Fibroblast of lung (primary cell): ENCODE data around the gene RAB10.

Experiments
- EZH2 ChIP-seq: IDR thresholded peaks from 2 replicates; pipeline ENCODE4 v1.5.1; 2012; ENCODE audit warnings: low read length, control low read depth, mild to moderate bottlenecking; ENCODE audit errors: missing control alignments
- TF ChIP-seq, protein P1 (sequence below), 2 donors: IDR thresholded peaks in 1 of 2; conservative IDR thresholded peaks in 1 of 2; 1 replicate in 1 of 2; 2 replicates in 1 of 2; pipeline ENCODE4 v1.5.1; 2011 to 2012; ENCODE audit warnings: low read length in 2 of 2, control low read depth in 1 of 2, inconsistent platforms in 1 of 2, low read depth in 1 of 2, mild to moderate bottlenecking in 1 of 2

DNA sequence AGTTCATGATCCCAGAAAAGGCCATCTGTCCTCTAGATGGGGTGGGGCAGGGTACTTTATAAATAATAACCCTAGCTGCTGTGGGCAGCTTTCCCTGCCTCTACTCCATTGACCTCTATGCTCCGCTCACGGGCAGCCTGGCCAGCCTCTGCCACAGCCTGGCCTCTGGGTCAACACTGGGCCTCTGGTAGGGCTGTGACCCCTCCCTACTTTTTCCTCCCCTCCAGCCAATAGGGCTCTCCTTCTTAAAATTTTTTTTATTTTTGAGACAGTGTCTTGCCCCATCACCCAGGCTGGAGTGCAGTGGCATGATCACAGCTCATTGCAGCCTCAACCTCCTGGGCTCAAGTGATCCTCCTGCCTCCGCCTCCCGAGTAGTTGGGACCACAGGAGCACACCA, 134.9 kb downstream of the RAB10 start:
- TF ChIP-seq, protein P1, sequence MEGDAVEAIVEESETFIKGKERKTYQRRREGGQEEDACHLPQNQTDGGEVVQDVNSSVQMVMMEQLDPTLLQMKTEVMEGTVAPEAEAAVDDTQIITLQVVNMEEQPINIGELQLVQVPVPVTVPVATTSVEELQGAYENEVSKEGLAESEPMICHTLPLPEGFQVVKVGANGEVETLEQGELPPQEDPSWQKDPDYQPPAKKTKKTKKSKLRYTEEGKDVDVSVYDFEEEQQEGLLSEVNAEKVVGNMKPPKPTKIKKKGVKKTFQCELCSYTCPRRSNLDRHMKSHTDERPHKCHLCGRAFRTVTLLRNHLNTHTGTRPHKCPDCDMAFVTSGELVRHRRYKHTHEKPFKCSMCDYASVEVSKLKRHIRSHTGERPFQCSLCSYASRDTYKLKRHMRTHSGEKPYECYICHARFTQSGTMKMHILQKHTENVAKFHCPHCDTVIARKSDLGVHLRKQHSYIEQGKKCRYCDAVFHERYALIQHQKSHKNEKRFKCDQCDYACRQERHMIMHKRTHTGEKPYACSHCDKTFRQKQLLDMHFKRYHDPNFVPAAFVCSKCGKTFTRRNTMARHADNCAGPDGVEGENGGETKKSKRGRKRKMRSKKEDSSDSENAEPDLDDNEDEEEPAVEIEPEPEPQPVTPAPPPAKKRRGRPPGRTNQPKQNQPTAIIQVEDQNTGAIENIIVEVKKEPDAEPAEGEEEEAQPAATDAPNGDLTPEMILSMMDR (conservative IDR thresholded peaks at IDR 0.05 in 1 of 2, IDR thresholded peaks at IDR 0.05 in 1 of 2; ENCODE audit: low read depth in 1 of 2, low read length in 2 of 2), result no peak
- no peak for TF ChIP-seq EZH2
